HK-2 (cell line): ENCODE measurements around the gene KCNK6.

Experiments used
- DNase-seq: peaks from one replicate; pipeline ENCODE4 v3.0.0-alpha.2; 2018; ENCODE audit not compliant: unreplicated experiment

KCNK6 gene

GRCh38 chr19:38319421-38320258 is at the start of gene KCNK6:
KCNK6 (plus strand) TSS chr19:38319845; CDS start chr19:38319951, 106 bp downstream.
- no peak for DNase-seq

GRCh38 chr19:38270587-38271167 is 49.0 kb upstream of the KCNK6 start:
- peak; percentile 46 for DNase-seq

GRCh38 chr19:38273499-38273898 is 46.1 kb upstream of the KCNK6 start:
- no peak for DNase-seq

GRCh38 chr19:38274739-38275138 is 44.9 kb upstream of the KCNK6 start:
- no peak for DNase-seq

- DNase-seq = no peak
These were observed 42.6 kb upstream of the KCNK6 start for GRCh38 chr19:38276942-38277517.

GRCh38 chr19:38277549-38277948 is 42.1 kb upstream of the KCNK6 start:
- DNase-seq = no peak

- DNase-seq = no peak
These were observed 41.5 kb upstream of the KCNK6 start for GRCh38 chr19:38277969-38278680.

GRCh38 chr19:38278751-38279150 is 40.9 kb upstream of the KCNK6 start:
- DNase-seq = no peak

- DNase-seq = no peak
These were observed 39.4 kb upstream of the KCNK6 start for GRCh38 chr19:38280030-38280921.

- DNase-seq = no peak
These were observed 37.7 kb upstream of the KCNK6 start for GRCh38 chr19:38281811-38282566.

- no peak for DNase-seq
These were observed 36.4 kb upstream of the KCNK6 start for GRCh38 chr19:38283271-38283670.

- DNase-seq = no peak
These were observed 35.2 kb upstream of the KCNK6 start for GRCh38 chr19:38284422-38284821.

- no peak for DNase-seq
These were observed 34.1 kb upstream of the KCNK6 start for GRCh38 chr19:38285567-38285966.

GRCh38 chr19:38287604-38288003 is 32.0 kb upstream of the KCNK6 start:
- no peak for DNase-seq

- no peak for DNase-seq
These were observed 31.4 kb upstream of the KCNK6 start for GRCh38 chr19:38288123-38288855.

- DNase-seq = no peak
These were observed 29.7 kb upstream of the KCNK6 start for GRCh38 chr19:38289955-38290354.

GRCh38 chr19:38290631-38291147 is 29.0 kb upstream of the KCNK6 start:
- DNase-seq = peak; percentile 93

GRCh38 chr19:38291855-38292254 is 27.8 kb upstream of the KCNK6 start:
- DNase-seq = no peak

- no peak for DNase-seq
These were observed 26.4 kb upstream of the KCNK6 start for GRCh38 chr19:38293281-38293680.

GRCh38 chr19:38294090-38294489 is 25.6 kb upstream of the KCNK6 start:
- DNase-seq = no peak
